Upper lobe of left lung (tissue), 4 donors: Measurements from ENCODE around the gene ANKAR.

ENCODE experiments used
- POLR2A ChIP-seq, 4 donors: fragments of 450-650 bp; IDR thresholded peaks; one replicate each; pipeline ENCODE4 v1.5.1; 2016 to 2017; ENCODE audit warnings: antibody characterized with exemption in 4 of 4, mild to moderate bottlenecking in 2 of 4
- POLR2AphosphoS5 ChIP-seq, 2 donors: sonication (generic); formaldehyde crosslinking; IDR thresholded peaks; one replicate each; pipeline ENCODE4 v1.5.1; 2017; ENCODE audit warnings: antibody characterized with exemption in 2 of 2
- TF ChIP-seq, protein P1 (sequence below), 6 experiments: fragments of 450-650 bp in 4 of 6; fragments of 200-600 bp in 2 of 6; sonication (generic) in 2 of 6; IDR thresholded peaks; one replicate each; pipeline ENCODE4 v1.5.1; 2016 to 2019; ENCODE audit warnings: antibody characterized with exemption in 6 of 6

- TF ChIP-seq POLR2AphosphoS5 (IDR thresholded peaks at IDR 0.05) (no peak), POLR2A (IDR thresholded peaks at IDR 0.05) (no peak)
- TF ChIP-seq, protein P1, sequence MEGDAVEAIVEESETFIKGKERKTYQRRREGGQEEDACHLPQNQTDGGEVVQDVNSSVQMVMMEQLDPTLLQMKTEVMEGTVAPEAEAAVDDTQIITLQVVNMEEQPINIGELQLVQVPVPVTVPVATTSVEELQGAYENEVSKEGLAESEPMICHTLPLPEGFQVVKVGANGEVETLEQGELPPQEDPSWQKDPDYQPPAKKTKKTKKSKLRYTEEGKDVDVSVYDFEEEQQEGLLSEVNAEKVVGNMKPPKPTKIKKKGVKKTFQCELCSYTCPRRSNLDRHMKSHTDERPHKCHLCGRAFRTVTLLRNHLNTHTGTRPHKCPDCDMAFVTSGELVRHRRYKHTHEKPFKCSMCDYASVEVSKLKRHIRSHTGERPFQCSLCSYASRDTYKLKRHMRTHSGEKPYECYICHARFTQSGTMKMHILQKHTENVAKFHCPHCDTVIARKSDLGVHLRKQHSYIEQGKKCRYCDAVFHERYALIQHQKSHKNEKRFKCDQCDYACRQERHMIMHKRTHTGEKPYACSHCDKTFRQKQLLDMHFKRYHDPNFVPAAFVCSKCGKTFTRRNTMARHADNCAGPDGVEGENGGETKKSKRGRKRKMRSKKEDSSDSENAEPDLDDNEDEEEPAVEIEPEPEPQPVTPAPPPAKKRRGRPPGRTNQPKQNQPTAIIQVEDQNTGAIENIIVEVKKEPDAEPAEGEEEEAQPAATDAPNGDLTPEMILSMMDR (IDR thresholded peaks at IDR 0.05) = no peak
Observed at GRCh38 chr2:189662669-189663226, 11.7 kb upstream of the ANKAR start.
